Tibial nerve (tissue), 4 donors: ENCODE measurements around the gene ZNF217. TPM values are rescaled to one million over a fixed set of nuclear protein-coding genes. Genes with fewer than 3 reads are reported as not detected.

Experiments used
- DNase-seq, 2 donors: peaks; one replicate each; pipeline ENCODE4 v3.0.0-alpha.2; 2019; ENCODE audit warnings: low spot score in 2 of 2
- H3K27ac ChIP-seq, 4 donors: fragments of 200-600 bp; sonication (generic) in 3 of 4; one replicate each; pipeline ENCODE4 v1.5.1; 2017 to 2019; ENCODE audit warnings: mild to moderate bottlenecking in 1 of 4
- H3K27me3 ChIP-seq, 2 donors: fragments of 200-600 bp; sonication (generic) in 1 of 2; one replicate each; pipeline versions ENCODE4 v1.5.1 to v1.6.0; 2017 to 2019
- H3K36me3 ChIP-seq, 3 donors: fragments of 200-600 bp; sonication (generic); one replicate each; pipeline ENCODE4 v1.5.1; 2018 to 2019
- H3K4me1 ChIP-seq, 4 donors: fragments of 200-600 bp; sonication (generic) in 3 of 4; one replicate each; pipeline ENCODE4 v1.5.1; 2017 to 2019
- H3K4me3 ChIP-seq, 4 donors: fragments of 200-600 bp; sonication (generic) in 3 of 4; one replicate each; pipeline ENCODE4 v1.5.1; 2017 to 2019; ENCODE audit warnings: mild to moderate bottlenecking in 1 of 4, moderate library complexity in 1 of 4
- H3K9me3 ChIP-seq, 4 donors: fragments of 200-600 bp; sonication (generic) in 3 of 4; one replicate each; pipeline ENCODE4 v1.5.1; 2017 to 2019
- EP300 ChIP-seq, 2 donors: sonication (generic); formaldehyde crosslinking; IDR thresholded peaks; one replicate each; pipeline ENCODE4 v1.6.1; 2017; ENCODE audit warnings: antibody characterized with exemption in 2 of 2, mild to moderate bottlenecking in 1 of 2
- POLR2A ChIP-seq, 2 donors: fragments of 450-650 bp; IDR thresholded peaks; one replicate each; pipeline ENCODE4 v1.6.1; 2017; ENCODE audit warnings: antibody characterized with exemption in 2 of 2, mild to moderate bottlenecking in 2 of 2, moderate library complexity in 2 of 2
- WGBS, 2 donors: methylation state at CpG; one replicate each; pipeline ENCODE4 v1.1.5; 2018; 5-methylcytosine and 5-hydroxymethylcytosine counted together
- total RNA-seq, 4 donors: library from RNA; depleted of rRNA; stranded (reverse); fragments of >200 nt; gene quantifications; one replicate each; pipeline ENCODE4 v1.1.0, GENCODE V29; 2016
- TF ChIP-seq, protein P1 (sequence below), 5 experiments: fragments of 200-600 bp in 3 of 5; fragments of 450-650 bp in 2 of 5; sonication (generic) in 3 of 5; IDR thresholded peaks; one replicate each; pipeline ENCODE4 v1.5.1; 2016 to 2019; ENCODE audit warnings: antibody characterized with exemption in 5 of 5, mild to moderate bottlenecking in 3 of 5, moderate library complexity in 2 of 5

The ZNF217 gene
- total RNA-seq, 4 donors from 2014 or later, result 21.4 to 24.3 (median 23.1) TPM

DNA sequence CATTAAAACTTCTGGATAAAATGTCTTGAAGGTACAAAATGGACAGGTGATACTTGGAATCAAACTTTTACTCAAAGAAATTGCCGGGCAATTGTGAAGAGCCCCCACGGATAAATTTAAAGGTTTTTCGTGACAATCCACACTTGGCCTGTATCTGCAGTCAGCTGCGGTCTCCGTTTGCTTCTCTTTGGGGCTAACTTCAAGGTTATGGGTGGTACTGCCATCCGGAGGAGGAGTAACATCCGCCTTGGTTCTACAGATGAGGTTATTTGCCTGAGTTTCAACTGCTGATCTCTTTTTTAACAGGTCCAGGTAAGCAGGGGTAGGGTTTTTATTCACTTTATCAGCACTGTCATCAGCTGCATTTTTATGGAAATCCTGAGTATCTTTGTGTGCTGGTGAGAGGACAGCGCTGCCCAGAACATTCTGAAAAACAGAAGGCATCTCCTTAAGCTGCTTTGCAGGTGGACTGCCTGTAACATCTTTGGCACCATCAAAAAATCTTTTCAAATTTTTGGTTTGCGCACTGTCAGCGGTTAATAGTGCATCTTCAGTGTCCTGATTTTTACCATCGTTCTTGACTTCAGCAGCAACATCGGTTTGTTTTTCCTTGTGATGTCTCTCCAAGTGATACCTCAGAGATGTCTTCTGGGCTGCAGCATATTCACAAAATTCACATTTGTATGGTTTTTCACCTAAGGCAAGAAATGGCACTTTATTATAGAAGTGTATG, 16.9 kb downstream of the ZNF217 start:
- Histone ChIP-seq H3K4me3 (no peak overlapping the region), H3K27ac (no peak overlapping the region), H3K4me1 (peaks cover 3 to 40% (median 30%) of the 10 kb centered on the region in 4 donors), H3K9me3 (no peaks in the 10 kb centered on the region), H3K36me3 (peaks cover 4 to 73% (median 22%) of the 10 kb centered on the region in 3 donors), H3K27me3 (no peaks in the 10 kb centered on the region)
- TF ChIP-seq, protein P1, sequence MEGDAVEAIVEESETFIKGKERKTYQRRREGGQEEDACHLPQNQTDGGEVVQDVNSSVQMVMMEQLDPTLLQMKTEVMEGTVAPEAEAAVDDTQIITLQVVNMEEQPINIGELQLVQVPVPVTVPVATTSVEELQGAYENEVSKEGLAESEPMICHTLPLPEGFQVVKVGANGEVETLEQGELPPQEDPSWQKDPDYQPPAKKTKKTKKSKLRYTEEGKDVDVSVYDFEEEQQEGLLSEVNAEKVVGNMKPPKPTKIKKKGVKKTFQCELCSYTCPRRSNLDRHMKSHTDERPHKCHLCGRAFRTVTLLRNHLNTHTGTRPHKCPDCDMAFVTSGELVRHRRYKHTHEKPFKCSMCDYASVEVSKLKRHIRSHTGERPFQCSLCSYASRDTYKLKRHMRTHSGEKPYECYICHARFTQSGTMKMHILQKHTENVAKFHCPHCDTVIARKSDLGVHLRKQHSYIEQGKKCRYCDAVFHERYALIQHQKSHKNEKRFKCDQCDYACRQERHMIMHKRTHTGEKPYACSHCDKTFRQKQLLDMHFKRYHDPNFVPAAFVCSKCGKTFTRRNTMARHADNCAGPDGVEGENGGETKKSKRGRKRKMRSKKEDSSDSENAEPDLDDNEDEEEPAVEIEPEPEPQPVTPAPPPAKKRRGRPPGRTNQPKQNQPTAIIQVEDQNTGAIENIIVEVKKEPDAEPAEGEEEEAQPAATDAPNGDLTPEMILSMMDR (IDR thresholded peaks at IDR 0.05), result no peak
- TF ChIP-seq POLR2A (IDR thresholded peaks at IDR 0.05) (no peak), EP300 (IDR thresholded peaks at IDR 0.05) (no peak)
- 90 to 93% methylated on average over 12 of the region's 12 CpGs for WGBS, 2 donors
- no peak for DNase-seq

DNA sequence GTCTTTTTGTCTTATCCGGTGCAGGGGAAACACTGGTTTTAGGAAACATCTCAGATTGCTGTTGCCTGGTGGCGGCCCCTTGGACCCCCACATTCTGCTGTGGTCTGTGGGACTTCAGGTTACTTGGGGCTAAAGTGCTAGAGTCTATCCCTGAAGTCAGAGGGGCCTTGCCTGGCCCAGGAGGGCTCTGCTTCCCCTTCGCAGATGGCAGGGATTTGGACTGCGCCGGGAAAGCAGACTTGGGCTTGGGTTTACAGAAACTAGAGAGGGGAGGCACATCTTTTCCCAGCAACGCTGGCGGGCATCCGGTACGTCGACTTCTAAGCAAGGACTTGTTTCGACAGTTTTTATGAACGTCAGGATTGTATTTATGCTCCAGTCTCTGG, 17.5 kb downstream of the ZNF217 start:
- Histone ChIP-seq H3K27me3 (no peaks in the 10 kb centered on the region), H3K27ac (no peak overlapping the region), H3K36me3 (peaks cover 4 to 73% (median 16%) of the 10 kb centered on the region in 3 donors), H3K9me3 (no peaks in the 10 kb centered on the region), H3K4me1 (peaks cover 3 to 34% (median 25%) of the 10 kb centered on the region in 4 donors), H3K4me3 (no peak overlapping the region)
- TF ChIP-seq POLR2A (IDR thresholded peaks at IDR 0.05) (no peak), EP300 (IDR thresholded peaks at IDR 0.05) (no peak)
- TF ChIP-seq, protein P1 (IDR thresholded peaks at IDR 0.05), result no peak
- WGBS, 2 donors, result 92% methylated on average over 12 of the region's 12 CpGs
- DNase-seq, result no peak

DNA sequence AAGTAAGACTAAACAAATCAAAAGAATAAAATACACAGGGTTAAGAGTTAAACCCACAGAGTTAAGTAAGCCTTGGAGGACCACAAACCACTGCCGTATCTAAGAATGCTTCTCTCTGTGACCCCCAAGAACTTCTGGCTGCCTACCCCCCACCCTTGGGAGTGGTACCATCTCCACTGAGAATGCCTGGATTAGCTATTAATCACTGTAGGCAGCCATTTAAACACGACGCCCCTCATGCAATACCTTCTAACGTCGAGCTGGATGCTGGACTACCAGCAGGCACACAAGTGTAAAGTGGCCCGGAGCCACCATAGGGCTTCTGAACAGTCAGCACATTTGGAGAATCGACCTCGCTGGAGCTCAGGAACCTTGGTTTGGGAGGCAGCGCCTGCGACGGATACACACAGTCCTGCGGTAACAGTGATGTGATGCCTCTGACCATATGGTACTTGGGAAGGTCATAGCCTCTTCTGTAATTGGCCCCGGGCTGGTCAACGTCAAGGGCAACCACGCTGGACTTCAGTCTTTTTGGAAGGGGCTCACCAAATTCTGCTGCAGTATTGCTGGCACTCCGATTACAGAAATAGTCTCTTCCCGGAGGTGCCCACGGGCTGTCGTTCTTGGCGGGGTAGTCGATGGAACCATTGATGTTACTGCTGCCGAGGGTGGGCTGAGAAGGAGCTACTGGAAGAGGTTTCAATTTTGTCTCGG, 18.0 kb downstream of the ZNF217 start:
- H3K9me3 ChIP-seq, result no peaks in the 10 kb centered on the region
- no peak overlapping the region for H3K27ac ChIP-seq
- DNase-seq, result no peak
- H3K27me3 ChIP-seq, result no peaks in the 10 kb centered on the region
- no peak overlapping the region for H3K4me3 ChIP-seq
- TF ChIP-seq, protein P1 (IDR thresholded peaks at IDR 0.05), result no peak
- H3K36me3 ChIP-seq, result peaks cover 4 to 73% (median 16%) of the 10 kb centered on the region in 3 donors
- peaks cover under 1 to 29% (median 19%) of the 10 kb centered on the region in 4 donors for H3K4me1 ChIP-seq
- 88 to 90% methylated on average over 23 of the region's 23 CpGs for WGBS, 2 donors

DNA sequence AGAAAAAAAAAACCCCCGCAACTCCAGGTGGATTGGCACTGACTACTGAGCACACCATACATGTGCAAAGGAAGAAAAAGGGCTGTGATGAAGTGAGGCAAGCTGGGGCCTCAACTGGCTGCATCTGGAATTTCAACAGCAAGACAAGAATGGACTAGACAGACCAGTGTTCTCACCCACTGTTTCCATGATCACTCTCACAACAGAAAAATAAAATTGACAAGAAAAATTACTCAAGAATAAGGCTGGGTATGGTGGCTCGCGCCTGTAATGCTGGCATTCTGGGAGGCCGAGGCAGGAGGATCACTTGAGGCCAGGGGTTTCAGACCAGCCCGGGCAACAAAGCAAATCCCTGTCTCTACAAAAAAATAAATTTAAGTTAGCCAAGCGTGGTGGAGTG, 18.8 kb downstream of the ZNF217 start:
- Histone ChIP-seq H3K36me3 (peaks cover 4 to 78% (median 16%) of the 10 kb centered on the region in 3 donors), H3K4me3 (no peak overlapping the region), H3K27me3 (no peaks in the 10 kb centered on the region), H3K9me3 (no peaks in the 10 kb centered on the region), H3K27ac (no peak overlapping the region), H3K4me1 (peaks cover 0 to 21% (median 11%) of the 10 kb centered on the region in 4 donors)
- TF ChIP-seq, protein P1 (IDR thresholded peaks at IDR 0.05), result no peak
- no peak for TF ChIP-seq POLR2A (IDR thresholded peaks at IDR 0.05)
- no peak for TF ChIP-seq EP300 (IDR thresholded peaks at IDR 0.05)
- WGBS, 2 donors, result 94 to 96% methylated on average over 6 of the region's 6 CpGs
- DNase-seq, result no peak

DNA sequence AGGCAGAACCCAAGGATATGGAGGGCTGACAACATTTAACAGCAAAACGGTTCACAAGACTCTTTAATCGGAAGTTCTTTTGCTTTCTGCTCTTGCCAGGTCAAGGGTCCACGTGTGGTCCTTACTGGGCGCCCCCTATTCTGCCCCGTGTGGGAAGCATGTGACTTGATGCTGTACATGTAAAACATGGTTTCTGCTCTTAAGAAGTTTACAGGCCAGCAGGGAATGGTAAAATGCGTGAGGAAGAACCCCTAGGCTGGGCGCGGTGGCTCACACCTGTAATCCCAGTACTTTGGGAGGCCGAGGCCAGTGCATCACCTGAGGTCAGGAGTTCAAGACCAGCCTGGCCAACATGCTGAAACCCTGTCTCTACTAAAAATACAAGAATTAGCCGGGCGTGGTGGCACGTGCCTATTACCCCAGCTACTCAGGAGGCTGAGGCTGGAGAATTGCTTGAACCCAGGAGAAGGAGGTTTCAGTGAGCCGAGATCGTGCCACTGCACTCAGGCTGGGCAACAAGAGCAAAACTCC, 19.3 kb downstream of the ZNF217 start:
- H3K36me3 ChIP-seq, result peaks cover 8 to 83% (median 19%) of the 10 kb centered on the region in 3 donors
- H3K4me1 ChIP-seq, result peaks cover 0 to 16% (median 6%) of the 10 kb centered on the region in 4 donors
- H3K27me3 ChIP-seq, result no peaks in the 10 kb centered on the region
- DNase-seq, result no peak
- no peaks in the 10 kb centered on the region for H3K9me3 ChIP-seq
- no peak overlapping the region for H3K4me3 ChIP-seq
- no peak for TF ChIP-seq EP300 (IDR thresholded peaks at IDR 0.05)
- TF ChIP-seq, protein P1 (IDR thresholded peaks at IDR 0.05), result no peak
- no peak for TF ChIP-seq POLR2A (IDR thresholded peaks at IDR 0.05)
- no peak overlapping the region for H3K27ac ChIP-seq
- WGBS, 2 donors, result 92 to 95% methylated on average over 14 of the region's 14 CpGs
